Fibroblast of the conjunctiva (primary cell): ENCODE data around the gene PYGO2.
"Not testable (repeated sequence)": the region's sequence is repeated elsewhere in the genome, so short reads cannot be mapped to it uniquely, and the experiment has no call there.

ENCODE experiments used
- DNase-seq: peaks from one replicate; pipeline ENCODE4 v3.0.0-alpha.2; 2010; ENCODE audit warnings: low read depth

PYGO2 gene

DNA sequence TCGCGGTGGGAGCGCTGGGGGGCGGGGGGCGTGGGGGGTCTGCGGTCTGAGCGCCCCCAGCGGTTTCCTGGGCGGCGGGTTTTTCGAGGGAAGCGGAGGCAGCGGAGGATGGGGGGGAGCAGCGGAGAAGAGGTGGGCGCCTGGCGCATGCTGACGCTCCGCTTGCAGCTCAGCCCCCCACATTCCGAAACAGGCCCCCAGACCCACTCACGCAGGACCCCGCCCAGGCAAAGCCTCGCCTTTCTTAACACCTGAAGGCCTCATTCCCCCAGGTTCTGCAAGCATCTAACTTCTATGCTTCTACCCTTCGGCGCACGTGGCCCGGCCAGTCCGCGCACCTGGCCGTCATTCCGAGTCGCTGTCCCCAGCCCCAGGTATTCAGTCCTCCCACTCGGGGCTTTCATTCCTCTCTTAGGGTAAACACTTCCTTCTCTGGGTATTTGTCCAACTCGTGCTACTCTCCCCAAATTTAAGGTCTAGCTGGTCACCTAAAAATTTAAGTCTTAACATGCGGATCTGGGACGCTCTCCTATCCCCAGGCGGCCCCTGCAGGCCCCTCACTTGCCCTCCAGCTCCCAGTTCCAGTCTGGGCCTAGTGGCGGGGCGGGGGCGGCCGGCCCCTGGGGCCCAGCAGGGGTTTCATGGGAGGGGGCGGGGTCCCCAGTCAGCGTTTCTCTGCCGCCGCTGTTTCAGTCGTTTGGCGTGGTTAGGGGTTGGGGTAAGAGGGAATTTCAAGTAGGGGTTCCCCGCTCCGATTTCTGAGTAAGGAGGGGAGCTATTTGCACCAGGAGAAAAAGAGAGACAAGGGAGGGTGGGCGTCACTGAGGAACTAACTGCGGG lies 38.2 kb upstream of the PYGO2 start:
- DNase-seq, result no peak

DNA sequence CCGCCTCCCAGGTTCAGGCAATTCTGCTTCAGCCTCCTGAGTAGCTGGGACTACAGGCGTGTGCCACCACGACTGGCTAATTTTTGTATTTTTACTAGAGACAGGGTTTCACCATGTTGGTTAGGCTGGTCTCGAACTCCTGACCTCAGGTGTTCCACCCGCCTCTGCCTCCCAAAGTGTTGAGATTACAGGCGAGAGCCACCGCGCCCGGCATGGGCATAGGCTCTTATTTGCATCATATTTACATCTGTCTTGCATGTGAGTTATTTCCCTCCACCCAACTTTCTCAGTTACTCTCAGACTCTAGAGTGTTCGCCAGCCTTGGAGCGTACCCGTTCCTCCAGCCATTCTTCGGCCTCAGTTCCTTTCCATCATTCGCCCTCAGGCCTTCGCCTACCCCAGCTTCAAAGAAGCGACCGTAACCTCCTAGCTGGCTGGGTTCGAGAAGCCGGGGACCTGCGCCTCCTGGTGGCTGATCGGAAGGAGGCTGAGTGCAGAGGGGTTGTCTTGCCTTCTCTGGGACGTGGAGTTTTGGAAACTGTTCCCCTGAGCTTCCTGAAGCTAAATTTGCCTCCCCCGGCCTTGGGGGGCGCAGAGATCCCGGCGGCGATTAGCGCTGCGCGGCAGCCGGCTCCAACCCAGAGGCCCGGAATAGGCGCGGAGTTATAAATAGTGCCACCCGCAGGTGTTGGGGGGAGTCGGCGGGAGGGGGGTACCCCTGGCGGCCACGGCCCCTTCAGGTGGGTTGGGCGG lies 37.4 kb upstream of the PYGO2 start:
- DNase-seq, result no peak

DNA sequence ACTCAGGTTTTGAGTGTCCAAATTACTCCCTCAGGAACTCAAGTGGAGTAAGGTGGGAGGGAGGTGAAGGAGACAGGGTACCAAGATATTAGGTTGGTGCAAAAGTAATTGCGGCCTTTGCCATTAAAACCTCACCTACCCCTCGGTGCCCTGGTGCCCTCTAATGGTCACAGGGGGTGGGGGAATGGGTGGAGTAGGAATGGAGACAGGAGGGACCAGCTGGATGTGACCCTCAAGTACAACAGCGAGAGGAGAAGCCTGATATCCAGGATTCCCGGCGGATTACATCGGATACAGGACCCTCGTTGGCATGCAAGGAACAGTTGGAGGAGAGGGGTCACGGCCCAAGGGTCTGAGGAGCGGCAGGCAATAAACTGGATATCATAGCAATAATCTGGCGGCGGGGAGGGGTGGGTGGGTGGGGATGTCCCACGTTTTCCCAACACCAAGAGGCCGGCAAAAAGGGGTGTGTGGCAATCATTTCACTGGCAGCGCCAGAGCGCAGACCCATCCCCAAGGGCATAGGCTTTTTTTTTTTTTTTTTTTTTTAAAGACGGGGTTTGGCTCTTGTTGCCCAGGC lies 36.7 kb upstream of the PYGO2 start:
- DNase-seq, result no peak

DNA sequence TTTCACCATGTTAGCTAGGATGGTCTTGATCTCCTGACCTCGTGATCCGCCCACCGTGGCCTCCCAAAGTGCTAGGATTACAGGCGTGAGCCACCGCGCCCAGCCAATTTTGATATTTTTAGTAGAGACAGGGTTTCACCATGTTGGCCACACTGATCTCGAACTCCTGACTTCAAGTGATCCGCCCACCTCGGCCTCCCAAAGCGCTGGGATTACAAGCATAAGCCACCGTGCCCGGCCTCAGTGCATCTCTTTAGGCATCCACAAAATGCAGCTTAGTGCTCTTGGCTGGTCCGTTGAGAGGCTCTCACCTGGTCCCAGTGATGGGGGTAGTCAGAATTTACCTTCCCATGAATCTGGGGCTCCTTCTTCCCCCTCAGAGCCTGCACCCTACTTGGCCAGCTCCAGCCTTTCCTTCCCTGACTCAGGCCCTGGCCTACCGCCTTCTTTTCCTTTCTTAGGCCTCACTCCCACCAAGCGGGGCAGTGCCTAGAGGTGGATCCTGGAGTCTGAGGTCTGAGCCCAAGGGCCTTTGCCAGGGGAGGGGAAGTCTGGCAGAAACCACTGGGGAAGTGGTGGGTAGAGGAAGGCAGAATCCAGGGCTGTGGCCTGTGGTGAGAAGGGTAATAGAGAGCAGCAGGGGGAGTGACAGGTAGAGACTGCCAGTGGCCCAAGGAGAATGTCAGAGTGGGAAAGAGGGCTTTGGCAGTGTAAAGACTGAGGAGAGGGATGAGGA lies 35.6 kb upstream of the PYGO2 start:
- DNase-seq, result no peak

DNA sequence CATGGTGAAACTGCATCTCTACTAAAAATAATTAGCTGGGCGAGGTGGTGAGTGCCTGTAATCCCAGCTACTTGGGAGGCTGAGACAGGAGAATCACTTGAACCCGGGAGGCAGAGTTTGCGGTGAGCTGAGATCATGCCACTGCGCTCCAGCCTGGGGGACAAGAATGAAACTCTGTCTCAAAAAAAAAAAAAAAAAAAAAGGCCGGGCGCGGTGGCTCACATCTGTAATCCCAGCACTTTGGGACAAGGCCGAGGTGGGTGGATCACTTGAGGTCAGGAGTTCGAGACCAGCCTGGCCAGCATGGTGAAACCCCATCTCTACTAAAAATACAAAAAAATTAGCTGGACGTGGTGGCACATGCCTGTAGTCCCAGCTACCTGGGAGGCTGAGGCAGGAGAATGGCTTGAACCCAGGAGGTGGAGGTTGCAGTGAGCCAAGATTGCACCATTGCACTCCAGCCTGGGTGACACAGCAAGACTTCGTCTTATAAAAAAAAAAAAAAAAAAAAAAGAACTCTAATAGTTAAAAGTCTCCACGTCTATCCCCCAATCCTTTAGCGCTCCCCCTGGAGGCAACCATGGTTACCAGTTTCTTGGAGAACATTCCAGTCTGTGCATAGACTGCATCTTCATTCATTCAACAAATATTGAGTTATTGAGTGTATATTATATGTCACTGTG lies 33.9 kb upstream of the PYGO2 start:
- DNase-seq, result peak; percentile 76

DNA sequence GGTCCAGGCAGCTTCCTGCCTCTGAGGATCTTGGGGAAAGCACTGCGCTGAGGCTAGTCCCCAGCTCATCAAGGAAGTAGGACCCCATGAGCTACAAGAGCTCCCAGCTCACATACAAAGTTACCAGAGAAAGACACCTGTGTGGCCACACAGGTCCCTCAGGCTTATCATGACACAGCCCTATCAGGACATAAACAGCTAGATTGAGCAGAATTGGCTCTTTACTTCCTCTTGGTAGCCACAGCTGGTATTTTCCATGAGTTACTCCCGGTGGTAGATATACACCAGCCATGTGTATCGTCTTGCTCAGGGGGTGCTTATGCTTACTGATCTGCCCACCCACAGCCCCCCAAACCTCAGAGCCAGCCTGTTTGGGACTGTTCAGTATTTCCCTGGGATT lies 33.0 kb upstream of the PYGO2 start:
- DNase-seq, result no peak

DNA sequence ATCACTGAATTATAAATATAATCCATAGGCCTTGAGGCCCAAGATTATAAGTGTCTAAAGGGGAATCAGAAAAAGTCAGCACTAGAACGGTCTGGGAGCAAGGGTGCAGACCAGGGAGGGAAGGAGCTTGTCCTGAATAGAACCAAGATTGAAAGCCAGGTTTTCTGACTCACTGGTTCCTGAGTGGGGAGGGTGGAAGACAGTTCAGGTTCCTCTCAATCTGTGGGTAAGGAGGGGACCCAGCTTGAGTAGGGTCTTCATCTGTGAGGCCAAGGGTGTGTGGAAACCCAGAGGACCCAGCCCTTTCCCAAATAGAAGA lies 32.6 kb upstream of the PYGO2 start:
- DNase-seq, result no peak

DNA sequence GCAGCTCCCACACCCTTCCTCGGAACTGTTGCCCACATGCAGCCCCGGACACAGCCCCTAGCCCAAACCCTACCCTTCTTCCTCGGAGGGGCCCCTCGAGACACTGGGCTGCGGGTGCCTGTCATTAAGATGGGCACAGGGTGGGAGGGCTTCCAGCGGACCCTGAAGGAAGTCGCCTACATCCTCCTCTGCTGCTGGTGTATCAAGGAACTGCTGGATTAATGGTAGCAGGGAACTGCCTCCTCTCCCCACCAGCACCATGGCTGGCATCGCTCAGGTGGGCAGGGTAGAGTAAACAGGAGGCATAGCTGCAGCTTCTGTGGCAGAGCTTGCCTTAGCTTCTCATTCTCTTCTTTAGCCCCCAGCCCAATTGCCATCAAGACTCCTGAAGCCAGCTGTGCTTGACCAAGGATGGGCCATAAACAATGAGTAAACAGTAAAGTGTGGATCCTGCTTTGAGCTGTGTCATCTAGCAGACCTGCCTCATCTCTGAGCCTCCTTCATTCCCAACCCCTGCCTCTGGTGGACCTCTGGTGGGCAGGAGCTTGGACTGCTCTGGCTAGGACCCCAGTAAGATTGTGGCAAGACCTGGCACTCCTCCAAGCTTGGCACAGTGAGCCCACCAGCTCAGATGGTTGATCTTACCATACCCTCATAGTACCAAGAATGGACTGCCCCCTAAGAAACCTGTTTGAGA lies 32.1 kb upstream of the PYGO2 start, which contains the start of gene LENEP:
TSS of gene LENEP (plus strand) at position 15 of the 697 bp plus-strand sequence. CDS start at position 37, 22 bp downstream.
- no peak for DNase-seq

DNA sequence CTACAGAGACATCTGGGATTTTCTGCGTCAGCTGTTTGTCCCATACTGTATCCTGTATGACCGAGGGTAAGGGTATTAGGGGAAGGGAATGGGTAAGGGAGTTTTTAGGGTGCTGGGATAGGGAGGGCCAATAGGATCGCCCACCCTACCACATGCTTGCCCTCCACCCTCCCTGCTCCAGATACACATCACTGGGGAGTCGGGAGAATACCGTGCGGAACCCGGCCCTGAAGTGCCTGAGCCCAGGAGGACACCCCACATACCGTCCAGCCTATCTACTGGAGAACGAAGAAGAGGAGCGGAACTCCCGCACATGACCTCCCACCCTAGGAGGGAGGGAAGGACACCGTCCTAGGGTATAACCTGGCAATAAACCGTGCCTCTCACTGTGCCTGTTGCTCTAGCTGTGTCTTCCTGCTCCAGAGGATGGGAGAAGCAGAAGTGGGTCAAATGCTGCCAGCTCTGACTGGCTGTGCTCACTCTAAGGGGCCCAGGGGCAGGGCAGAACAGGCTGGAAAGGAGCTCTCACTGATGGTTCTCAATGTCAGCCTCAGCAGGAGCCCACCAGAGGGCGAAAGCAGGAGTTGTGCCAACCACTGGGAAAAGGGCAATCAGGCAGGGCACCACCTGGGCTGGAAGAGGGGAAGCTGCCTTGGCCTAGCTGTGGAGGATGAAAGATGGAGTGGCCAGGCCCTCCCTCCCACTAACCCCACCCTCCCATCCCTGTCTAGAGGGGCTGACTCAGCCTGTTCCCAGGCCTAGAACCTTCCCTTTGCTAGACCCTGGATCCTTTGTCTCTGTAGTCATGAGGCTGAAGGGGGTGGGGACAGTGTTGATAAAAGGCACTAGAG lies 31.4 kb upstream of the PYGO2 start:
- DNase-seq, result no peak

DNA sequence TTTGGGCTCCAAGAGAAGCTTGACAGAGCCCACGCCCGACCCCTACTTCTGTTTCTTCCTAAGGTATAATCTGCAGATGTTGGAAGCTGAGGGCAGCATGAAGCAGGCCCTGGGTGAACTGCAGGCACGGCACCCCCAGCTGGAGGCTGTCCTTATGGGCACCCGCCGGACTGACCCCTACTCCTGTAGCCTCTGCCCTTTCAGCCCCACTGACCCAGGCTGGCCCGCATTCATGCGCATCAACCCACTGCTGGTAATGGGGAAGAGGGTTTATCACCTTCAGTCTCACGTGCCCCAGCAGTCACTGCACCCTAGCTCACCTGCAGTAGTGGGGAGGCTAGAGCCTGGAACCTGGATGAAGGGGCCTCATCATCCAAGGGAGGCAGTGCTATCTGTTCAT lies 28.7 kb upstream of the PYGO2 start:
- no peak for DNase-seq

DNA sequence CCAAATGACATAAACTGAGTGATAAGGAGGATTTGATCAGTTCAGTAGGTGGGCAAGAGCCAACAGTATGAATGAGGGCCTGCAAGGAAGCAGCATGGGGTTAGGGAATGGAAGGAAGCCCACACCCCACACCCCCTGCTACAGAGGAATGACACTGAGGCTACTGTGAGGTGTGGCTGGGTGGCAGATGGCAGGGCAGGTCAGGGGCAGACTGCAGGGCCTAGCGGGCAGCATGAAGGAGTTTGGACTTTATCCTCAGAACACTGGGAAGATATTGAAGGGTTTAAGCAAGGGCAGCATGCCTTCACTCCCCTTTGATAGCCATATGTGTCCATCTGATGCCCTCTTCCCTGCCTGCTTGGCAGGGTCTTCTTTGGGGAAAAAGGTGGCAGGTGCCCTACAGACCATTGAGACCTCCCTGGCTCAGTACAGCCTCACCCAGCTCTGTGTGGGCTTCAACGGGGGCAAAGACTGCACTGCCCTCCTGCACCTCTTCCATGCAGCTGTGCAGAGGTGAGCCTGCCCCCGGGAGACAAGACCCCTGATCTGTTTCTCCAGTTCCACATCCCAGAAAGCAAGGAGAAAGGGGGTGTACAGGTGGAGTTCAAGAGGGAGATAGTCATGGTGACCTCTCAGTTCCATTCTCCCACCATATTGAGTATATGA lies 27.7 kb upstream of the PYGO2 start:
- DNase-seq, result no peak

DNA sequence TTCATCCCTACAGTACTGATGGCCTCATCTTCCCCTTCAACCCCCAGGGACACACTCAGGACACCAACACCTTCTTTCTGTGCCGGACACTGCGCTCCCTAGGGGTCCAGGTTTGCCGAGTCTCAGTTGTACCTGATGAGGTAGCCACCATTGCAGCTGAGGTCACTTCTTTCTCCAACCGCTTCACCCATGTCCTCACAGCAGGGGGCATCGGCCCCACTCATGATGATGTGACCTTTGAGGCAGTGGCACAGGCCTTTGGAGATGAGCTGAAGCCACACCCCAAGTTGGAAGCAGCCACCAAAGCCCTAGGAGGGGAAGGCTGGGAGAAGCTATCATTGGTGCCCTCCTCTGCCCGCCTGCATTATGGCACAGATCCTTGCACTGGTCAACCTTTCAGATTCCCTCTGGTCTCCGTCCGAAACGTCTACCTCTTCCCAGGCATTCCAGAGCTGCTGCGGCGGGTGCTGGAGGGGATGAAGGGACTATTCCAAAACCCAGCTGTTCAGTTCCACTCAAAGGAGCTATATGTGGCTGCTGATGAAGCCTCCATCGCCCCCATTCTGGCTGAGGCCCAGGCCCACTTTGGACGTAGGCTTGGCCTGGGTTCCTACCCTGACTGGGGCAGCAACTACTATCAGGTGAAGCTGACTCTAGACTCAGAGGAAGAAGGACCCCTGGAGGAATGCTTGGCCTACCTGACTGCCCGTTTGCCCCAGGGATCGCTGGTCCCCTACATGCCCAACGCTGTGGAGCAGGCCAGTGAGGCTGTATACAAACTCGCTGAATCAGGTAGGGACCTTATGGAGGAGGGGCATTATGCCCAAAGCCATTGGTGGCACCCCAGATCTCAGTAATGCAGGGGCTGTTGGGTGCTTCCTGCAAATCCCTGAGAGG lies 26.7 kb upstream of the PYGO2 start:
- no peak for DNase-seq

DNA sequence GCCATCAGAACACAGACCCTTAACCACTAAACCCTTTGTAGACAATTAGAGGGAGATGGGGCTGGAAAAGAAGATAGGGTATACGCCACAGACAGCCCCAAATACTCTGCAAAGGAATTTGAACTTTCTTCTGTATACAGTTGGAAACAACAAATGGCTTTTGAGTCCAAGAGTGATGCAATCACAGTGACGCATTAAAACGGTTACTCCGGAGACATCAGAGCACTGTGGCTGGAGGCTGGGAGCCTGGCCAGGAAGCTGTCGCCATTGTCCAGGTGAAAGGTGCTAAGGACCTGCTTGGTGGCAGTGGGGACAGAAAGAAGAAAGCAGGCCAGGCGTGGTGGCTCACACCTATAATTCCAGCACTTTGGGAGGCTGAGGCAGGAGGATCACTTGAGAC lies 25.7 kb upstream of the PYGO2 start:
- DNase-seq, result no peak

DNA sequence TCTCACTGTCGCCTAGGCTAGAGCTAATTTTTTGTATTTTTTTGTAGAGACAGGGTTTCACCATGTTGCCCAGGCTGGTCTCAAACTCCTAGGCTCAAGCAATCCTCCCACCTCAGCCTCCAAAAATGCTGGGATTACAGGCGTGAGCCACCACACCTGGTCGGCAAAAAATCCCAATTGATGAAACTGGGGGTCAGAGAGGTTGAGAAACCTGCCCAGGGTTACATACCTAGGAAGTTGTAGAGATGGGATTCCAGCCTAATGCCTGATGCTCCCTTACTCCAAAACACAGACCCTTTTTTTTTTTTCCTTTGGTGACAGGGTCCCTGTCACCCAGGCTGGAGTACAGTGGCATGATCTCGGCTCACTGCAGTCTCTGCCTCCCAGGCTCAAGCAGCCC lies 25.2 kb upstream of the PYGO2 start:
- not testable (repeated sequence) for DNase-seq

DNA sequence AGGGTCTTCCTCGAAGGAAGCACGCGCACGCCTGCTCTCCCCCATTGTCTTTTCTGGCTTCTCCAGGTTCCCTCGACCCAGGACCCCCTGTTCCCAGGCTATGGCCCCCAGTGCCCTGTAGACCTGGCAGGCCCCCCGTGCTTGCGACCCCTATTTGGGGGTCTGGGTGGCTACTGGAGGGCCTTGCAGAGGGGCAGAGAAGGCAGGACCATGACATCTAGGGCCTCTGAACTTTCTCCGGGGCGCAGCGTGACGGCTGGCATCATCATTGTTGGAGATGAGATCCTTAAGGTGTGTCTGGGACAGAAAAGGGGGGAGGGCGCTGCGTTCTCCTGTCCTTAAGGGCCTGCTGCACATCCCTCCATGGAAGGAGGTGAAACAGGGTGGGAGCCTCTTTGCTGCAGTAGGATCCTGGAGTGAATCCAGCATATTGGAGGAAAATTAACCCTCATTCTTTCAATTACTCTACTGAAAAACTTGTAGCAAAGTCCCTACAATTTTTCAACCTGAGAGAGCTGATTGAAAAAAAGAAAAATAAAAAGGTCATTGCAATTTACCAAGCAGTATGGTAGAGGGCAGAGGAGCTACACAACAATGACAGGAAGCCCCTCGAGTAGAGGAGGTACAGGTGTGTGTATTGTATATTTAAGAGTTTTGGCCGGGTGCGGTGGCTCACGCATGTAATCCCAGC lies 22.3 kb upstream of the PYGO2 start:
- no peak for DNase-seq

DNA sequence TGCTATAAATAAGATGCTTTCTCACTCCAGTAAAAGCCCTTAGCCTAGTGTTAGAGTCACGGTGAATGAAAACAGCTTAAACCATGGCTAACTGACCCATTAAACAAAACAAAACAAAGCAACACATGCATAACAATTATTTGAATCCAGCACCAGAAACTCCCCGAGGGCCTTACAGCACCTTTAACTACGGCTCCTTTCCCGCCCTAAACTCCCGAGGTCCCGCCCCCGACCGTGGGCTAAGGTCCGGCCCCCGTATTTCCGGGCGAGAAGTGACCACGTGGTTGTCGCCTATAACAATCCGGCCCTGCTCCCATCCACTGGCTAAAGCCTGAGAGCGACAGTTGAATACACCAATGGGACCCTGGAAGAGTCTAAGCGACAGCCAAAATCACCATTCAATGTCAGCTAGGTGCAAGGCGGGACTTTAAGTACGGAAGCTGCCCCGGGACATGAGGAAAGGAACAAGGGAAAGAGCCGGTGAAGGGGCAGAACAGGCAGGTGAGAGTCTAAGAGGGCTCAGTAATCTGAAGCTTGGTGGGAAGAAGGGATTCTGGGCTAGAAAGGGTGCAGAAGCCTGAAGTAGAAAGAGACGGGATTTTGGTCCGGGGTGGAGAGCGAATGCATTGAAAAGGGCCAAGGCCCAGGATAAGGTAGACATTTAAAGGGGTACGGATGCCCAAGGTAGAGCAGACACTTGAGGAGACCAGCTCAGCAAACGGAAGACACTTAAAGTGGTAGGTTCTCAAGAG lies 21.5 kb upstream of the PYGO2 start, which contains the start of gene FLAD1:
TSS of gene FLAD1 (plus strand) at position 448 of the 752 bp plus-strand sequence. CDS start 351 bp downstream, outside the sequence.
- peak; percentile 98 for DNase-seq

DNA sequence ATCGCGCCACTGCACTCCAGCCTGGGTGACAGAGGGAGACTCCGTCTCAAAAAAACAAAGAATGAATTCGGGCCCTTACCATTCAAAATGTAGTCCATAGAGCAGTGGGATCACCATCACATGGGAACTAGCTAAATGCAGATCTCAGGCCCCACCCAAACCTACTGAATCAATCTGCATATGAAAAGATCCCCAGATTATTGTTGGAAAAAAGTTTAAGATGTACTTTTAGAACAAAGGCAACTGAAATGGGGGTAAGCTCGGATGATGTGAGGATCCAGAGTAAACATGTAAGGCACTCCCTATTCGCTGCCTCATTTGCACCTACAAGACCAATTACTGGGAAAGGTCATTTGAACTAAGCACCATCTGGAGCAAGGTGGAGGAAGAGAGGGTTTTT lies 20.8 kb upstream of the PYGO2 start:
- no peak for DNase-seq
